NCI-H460 (cell line): ENCODE measurements around the gene CYP4F2. TPM values are rescaled to one million over a fixed set of nuclear protein-coding genes. Genes with fewer than 3 reads are reported as not detected.

Experiments
- small RNA-seq, 2 experiments: library from RNA; depleted of rRNA; stranded (forward); fragments of <200 nt; gene quantifications; one replicate each; pipeline ENCODE3, GENCODE V24; 2014
- total RNA-seq: library from RNA; depleted of rRNA; stranded (reverse); fragments of >200 nt; shearing (Covaris generic); gene quantifications from 2 replicates; pipeline ENCODE4 v1.2.3, GENCODE V29; 2014; rRNA removed

CYP4F2 gene
- total RNA-seq, 1 experiment from 2014 or later, result not detected

Small RNA genes lying within 50 kb of the gene (small RNA-seq; reads per million reads assigned to genes)
- 0 reads per million in 2 experiments for gene CYP4F36P

Other genes starting within 250 kb of the CYP4F2 start
- not detected in 2 replicates for gene CYP4F12, start 225.0 kb downstream of the CYP4F2 start, total RNA-seq
- not detected in 2 replicates for gene OR10H2, start 170.1 kb downstream of the CYP4F2 start, total RNA-seq
- not detected in 2 replicates for gene OR10H3, start 160.1 kb downstream of the CYP4F2 start, total RNA-seq
- not detected in 2 replicates for gene OR10H5, start 110.4 kb downstream of the CYP4F2 start, total RNA-seq
- not detected in 2 replicates for gene OR10H1, start 82.4 kb downstream of the CYP4F2 start, total RNA-seq
- gene CYP4F11, start 36.5 kb upstream of the CYP4F2 start, total RNA-seq, result 108 and 123 TPM in 2 replicates
- gene OR10H4, start 50.9 kb upstream of the CYP4F2 start, total RNA-seq, result not detected in 2 replicates
- 562 and 586 TPM in 2 replicates for gene TPM4, start 178.4 kb upstream of the CYP4F2 start, total RNA-seq
- gene RAB8A, start 213.8 kb upstream of the CYP4F2 start, total RNA-seq, result 35.3 and 35.4 TPM in 2 replicates
- not detected in 2 replicates for gene HSH2D, start 245.6 kb upstream of the CYP4F2 start, total RNA-seq